ENCODE measurements around the gene CKAP5.

DNA sequence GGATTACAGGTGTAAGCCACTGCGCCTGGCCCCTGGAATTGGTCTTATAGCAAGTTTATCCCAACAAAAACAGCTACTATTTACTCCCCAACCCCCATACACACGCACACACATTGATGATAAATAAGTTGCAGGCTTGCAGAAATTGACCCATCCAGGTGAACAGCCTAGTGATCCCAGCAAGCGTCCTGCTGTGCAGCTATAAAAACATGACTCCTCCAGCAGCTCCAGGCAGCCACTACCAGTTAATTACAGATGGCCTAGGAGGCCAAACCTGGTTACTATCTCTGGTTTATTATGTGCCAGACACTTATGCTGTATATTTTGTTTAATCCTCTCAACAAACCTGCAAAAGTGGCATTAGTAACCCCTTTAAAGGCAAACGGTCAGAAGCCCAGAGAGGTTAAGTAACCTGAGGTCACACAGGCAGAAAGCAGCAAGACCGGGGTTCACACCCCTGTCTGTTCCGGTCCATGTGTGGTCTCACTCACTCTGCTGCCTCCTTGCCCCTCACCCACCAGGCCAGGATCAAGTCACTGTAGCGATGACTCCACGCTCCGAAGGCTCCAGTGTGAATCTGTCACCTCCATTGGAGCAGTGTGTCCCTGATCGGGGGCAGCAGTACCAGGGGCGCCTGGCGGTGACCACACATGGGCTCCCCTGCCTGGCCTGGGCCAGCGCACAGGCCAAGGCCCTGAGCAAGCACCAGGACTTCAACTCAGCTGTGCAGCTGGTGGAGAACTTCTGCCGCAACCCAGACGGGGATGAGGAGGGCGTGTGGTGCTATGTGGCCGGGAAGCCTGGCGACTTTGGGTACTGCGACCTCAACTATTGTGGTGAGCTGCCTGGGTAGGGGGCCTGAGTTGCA lies 120.5 kb downstream of the CKAP5 start:
- no peak for TF ChIP-seq CTCF (IDR thresholded peaks at IDR 0.05)
- TF ChIP-seq POLR2A (IDR thresholded peaks at IDR 0.05) = no peak

All from lower leg skin (tissue), 3 donors.